Fibroblast of lung (primary cell): ENCODE data around the gene WWC2. TPM values are rescaled to one million over a fixed set of nuclear protein-coding genes. Genes with fewer than 3 reads are reported as not detected.

ENCODE experiments used
- DNase-seq, 2 donors: peaks; one replicate each; pipeline versions ENCODE4 v3.0.0 to v3.0.0-alpha.2; 2010; ENCODE audit warnings: low read depth in 2 of 2
- H2AFZ ChIP-seq: 2 replicates; pipeline ENCODE4 v1.5.1; 2012; ENCODE audit warnings: low read length, control low read depth, inconsistent platforms
- H3K27ac ChIP-seq: 2 replicates; pipeline ENCODE4 v1.5.1; 2011; ENCODE audit warnings: low read length, control low read depth; ENCODE audit not compliant: insufficient read depth
- H3K27me3 ChIP-seq: 2 replicates; pipeline ENCODE4 v1.5.1; 2011; ENCODE audit warnings: mild to moderate bottlenecking, low read length; ENCODE audit not compliant: control insufficient read depth, insufficient read depth
- H3K36me3 ChIP-seq: 2 replicates; pipeline ENCODE4 v1.5.1; 2011; ENCODE audit warnings: low read length; ENCODE audit not compliant: control insufficient read depth, insufficient read depth
- H3K4me1 ChIP-seq: 2 replicates; pipeline ENCODE4 v1.5.1; 2011; ENCODE audit warnings: low read length; ENCODE audit not compliant: control insufficient read depth, insufficient read depth; ENCODE audit errors: extremely low read depth
- H3K4me2 ChIP-seq: 2 replicates; pipeline ENCODE4 v1.5.1; 2011; ENCODE audit warnings: low read length, control low read depth; ENCODE audit not compliant: insufficient read depth; ENCODE audit errors: extremely low read depth
- H3K4me3 ChIP-seq, 4 experiments: fragments of 200-600 bp in 1 of 4; sonication (generic) in 1 of 4; replicated peaks in 1 of 4; 2 replicates each; pipeline ENCODE4 v1.5.1; 2011 to 2016; ENCODE audit warnings: low read length in 4 of 4, low read depth in 3 of 4, mild to moderate bottlenecking in 3 of 4, control low read depth in 2 of 4, inconsistent platforms in 1 of 4, mixed read lengths in 1 of 4; ENCODE audit not compliant: insufficient read depth in 1 of 4; ENCODE audit errors: control extremely low read depth in 1 of 4
- H3K79me2 ChIP-seq: 2 replicates; pipeline ENCODE4 v1.5.1; 2012; ENCODE audit warnings: mild to moderate bottlenecking, low read length, inconsistent platforms; ENCODE audit not compliant: control insufficient read depth, insufficient read depth
- H3K9ac ChIP-seq: 2 replicates; pipeline ENCODE4 v1.5.1; 2011; ENCODE audit warnings: mild to moderate bottlenecking, low read length, control low read depth; ENCODE audit not compliant: insufficient read depth
- H3K9me3 ChIP-seq: 2 replicates; pipeline ENCODE4 v1.5.1; 2012; ENCODE audit warnings: low read depth, low read length; ENCODE audit not compliant: control insufficient read depth, insufficient read depth
- H4K20me1 ChIP-seq: 2 replicates; pipeline ENCODE4 v1.5.1; 2011; ENCODE audit warnings: low read length; ENCODE audit not compliant: control insufficient read depth, insufficient read depth; ENCODE audit errors: extremely low read depth
- CTCF ChIP-seq, 2 donors: IDR thresholded peaks in 1 of 2; conservative IDR thresholded peaks in 1 of 2; 1 replicate in 1 of 2; 2 replicates in 1 of 2; pipeline ENCODE4 v1.5.1; 2011 to 2012; ENCODE audit warnings: low read length in 2 of 2, control low read depth in 1 of 2, inconsistent platforms in 1 of 2, low read depth in 1 of 2, mild to moderate bottlenecking in 1 of 2
- EZH2 ChIP-seq: IDR thresholded peaks from 2 replicates; pipeline ENCODE4 v1.5.1; 2012; ENCODE audit warnings: low read length, control low read depth, mild to moderate bottlenecking; ENCODE audit errors: missing control alignments
- polyA plus RNA-seq, 2 donors: library from polyadenylated mRNA; depleted of rRNA in 1 of 2; stranded (reverse) in 1 of 2; unstranded in 1 of 2; fragments of >200 nt; gene quantifications; 2 replicates each; pipeline ENCODE4 v1.2.1, GENCODE V29; 2011 to 2012; ENCODE audit warnings: missing spikeins in 1 of 2
- total RNA-seq: library from RNA; depleted of rRNA; stranded (reverse); fragments of >200 nt; gene quantifications from 2 replicates; pipeline ENCODE4 v1.2.1, GENCODE V29; 2014

Gene WWC2
- total and polyA plus RNA-seq, 2 donors (not counting 1 experiment from before 2014, with no cell fraction given) = 31.6 to 34.0 TPM

GRCh38 chr4:183153190-183153916 is 54.3 kb downstream of the WWC2 start:
- H3K79me2 ChIP-seq = peaks cover 9% of the 10 kb centered on the region

GRCh38 chr4:183154701-183155391 is 55.8 kb downstream of the WWC2 start:
- no peaks in the 10 kb centered on the region for H3K36me3 ChIP-seq
- TF ChIP-seq EZH2 (no peak), CTCF (conservative IDR thresholded peaks at IDR 0.05 in 1 of 2, IDR thresholded peaks at IDR 0.05 in 1 of 2; ENCODE audit: low read depth in 1 of 2, low read length in 2 of 2) (no peak)
- no peaks in the 10 kb centered on the region for H4K20me1 ChIP-seq
- H3K4me2 ChIP-seq = no peak overlapping the region
- H3K9ac ChIP-seq = no peak overlapping the region
- peak in 1 of 2 donors; percentile 48 for DNase-seq
- peaks cover 13% of the 10 kb centered on the region for H3K79me2 ChIP-seq
- H2AFZ ChIP-seq = no peak overlapping the region
- no peaks in the 10 kb centered on the region for H3K9me3 ChIP-seq
- H3K4me1 ChIP-seq = no peaks in the 10 kb centered on the region
- H3K4me3 ChIP-seq = no peak overlapping the region
- H3K27ac ChIP-seq = no peak overlapping the region
- H3K27me3 ChIP-seq = no peaks in the 10 kb centered on the region

More at GRCh38 chr4:183153190-183153916, 54.3 kb downstream of the WWC2 start:
- no peaks in the 10 kb centered on the region for H3K36me3 ChIP-seq
- no peaks in the 10 kb centered on the region for H4K20me1 ChIP-seq
- DNase-seq = peak in 1 of 2 donors; percentile 20
- H2AFZ ChIP-seq = no peak overlapping the region
- no peak overlapping the region for H3K4me2 ChIP-seq
- H3K4me1 ChIP-seq = no peaks in the 10 kb centered on the region
- no peaks in the 10 kb centered on the region for H3K9me3 ChIP-seq
- no peak overlapping the region for H3K27ac ChIP-seq
- H3K27me3 ChIP-seq = no peaks in the 10 kb centered on the region
- H3K4me3 ChIP-seq = no peak overlapping the region
- H3K9ac ChIP-seq = no peak overlapping the region
- no peak for TF ChIP-seq CTCF (conservative IDR thresholded peaks at IDR 0.05 in 1 of 2, IDR thresholded peaks at IDR 0.05 in 1 of 2; ENCODE audit: low read depth in 1 of 2, low read length in 2 of 2)
- no peak for TF ChIP-seq EZH2

GRCh38 chr4:183155450-183156184 is 56.6 kb downstream of the WWC2 start:
- Histone ChIP-seq H3K4me3 (no peak overlapping the region), H3K9me3 (no peaks in the 10 kb centered on the region), H3K4me1 (no peaks in the 10 kb centered on the region), H2AFZ (no peak overlapping the region), H3K36me3 (no peaks in the 10 kb centered on the region), H3K27ac (no peak overlapping the region), H4K20me1 (no peaks in the 10 kb centered on the region), H3K9ac (no peak overlapping the region), H3K79me2 (peaks cover 12% of the 10 kb centered on the region), H3K27me3 (no peaks in the 10 kb centered on the region), H3K4me2 (no peak overlapping the region)
- TF ChIP-seq CTCF (conservative IDR thresholded peaks at IDR 0.05 in 1 of 2, IDR thresholded peaks at IDR 0.05 in 1 of 2; ENCODE audit: low read depth in 1 of 2, low read length in 2 of 2) (no peak), EZH2 (no peak)
- DNase-seq = no peak
